Stimulated activated CD8-positive, alpha-beta memory T cell treated with anti-CD3 and anti-CD28 coated beads, Interleukin-12 subunit alpha, Interleukin-12 subunit beta, amount 100 ng/mL, for 24 hours (primary cell): ENCODE data around the gene MAGED1.
"Not testable (repeated sequence)": the region's sequence is repeated elsewhere in the genome, so short reads cannot be mapped to it uniquely, and the experiment has no call there.

Source experiments
- DNase-seq: peaks from one replicate; pipeline ENCODE4 v3.0.0-alpha.2; 2020; ENCODE audit errors: extremely low read depth

MAGED1 gene

GRCh38 chrX:51896626-51897025, 3.2 kb downstream of the MAGED1 start:
- no peak for DNase-seq

DNA sequence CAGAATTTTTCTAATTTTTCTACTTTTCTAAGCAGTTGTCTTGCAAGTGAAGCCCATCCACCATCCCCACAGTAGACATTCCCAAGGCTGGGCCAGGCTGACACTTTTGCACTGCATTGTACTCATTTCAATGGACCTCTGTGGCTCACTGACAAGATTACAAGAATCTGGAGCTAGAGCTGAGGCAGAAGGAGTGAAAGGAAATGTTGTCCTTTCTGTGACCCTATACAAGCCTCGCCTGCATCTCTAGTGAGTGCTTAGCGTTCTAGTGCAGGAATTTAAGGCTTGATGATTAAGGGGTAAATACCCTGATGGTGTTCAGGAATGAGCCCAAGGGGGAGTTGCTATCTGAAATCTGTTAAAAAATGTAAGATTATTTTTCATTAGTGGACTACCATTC, 6.3 kb downstream of the MAGED1 start:
- no peak for DNase-seq

GRCh38 chrX:51902510-51903050, 9.2 kb downstream of the MAGED1 start:
- no peak for DNase-seq

DNA sequence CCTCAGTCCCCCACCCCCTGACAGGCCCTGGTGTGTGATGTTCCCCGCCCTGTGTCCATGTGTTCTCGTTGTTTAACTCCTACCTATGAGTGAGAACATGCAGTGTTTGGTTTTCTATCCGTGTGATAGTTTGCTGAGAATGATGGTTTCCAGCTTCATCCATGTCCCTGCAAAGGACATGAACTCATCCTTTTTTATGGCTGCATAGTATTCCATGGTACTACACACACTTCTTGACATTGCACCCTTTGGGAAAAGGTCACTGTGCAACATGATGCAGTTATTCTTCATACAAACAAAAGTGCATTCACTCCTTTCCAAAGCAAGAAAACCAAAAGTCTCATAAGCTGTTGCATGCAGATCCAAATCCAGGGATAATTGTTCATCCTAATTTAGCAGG, 11.7 kb downstream of the MAGED1 start:
- DNase-seq, result not testable (repeated sequence)

DNA sequence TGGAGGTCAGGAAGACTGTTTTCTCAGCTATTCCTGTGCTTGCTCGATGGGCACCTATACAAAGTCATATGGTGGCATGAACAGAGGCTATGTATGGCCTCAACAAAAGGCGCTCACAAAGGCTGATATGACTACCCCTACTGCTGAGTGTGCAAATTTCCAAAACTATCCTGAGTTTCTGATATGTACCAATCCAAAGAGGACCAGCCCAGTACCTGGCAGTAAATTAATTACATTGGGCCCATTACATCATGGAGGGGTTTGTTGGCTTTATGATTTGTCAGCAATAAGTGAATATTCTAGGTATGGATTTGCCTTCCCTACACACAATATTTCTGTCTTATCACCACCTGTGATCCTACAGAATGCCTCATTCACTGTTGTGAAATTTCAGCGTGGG, 12.3 kb downstream of the MAGED1 start:
- no peak for DNase-seq

- DNase-seq, result no peak
Observed at GRCh38 chrX:51917604-51918003, 24.2 kb downstream of the MAGED1 start.

- no peak for DNase-seq
Observed at GRCh38 chrX:51922561-51922960, 29.1 kb downstream of the MAGED1 start.

DNA sequence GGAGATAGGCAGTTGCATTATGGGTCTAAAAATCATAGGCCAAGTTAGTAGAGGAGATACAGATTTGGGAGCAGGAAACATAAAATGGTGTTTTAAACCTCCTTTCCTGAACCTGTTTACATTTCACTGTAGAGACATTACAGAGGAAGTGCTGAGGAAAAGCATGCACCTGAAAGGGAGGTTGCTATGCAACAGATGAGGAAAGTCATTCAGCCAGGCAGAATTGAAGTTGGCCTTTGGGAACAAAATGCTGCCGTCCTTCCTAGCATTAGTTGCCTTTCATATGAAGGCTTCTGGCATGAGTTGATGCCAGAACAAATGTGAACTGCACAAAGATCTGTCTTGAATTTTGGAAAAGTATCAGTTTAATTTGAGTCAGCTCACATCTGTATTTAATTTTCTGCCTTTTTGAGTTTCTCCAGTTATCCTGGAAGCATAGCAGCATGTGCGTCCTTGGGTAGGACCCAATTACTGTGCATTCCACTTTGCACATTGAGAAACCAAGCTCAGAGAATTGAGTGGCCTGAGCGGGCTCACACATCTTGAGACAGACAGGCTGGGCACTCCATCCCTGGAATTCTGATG, 38.2 kb downstream of the MAGED1 start:
- DNase-seq, result no peak
